ENCODE results near the gene CHIT1. TPM values are rescaled to one million over a fixed set of nuclear protein-coding genes. Genes with fewer than 3 reads are reported as not detected.
"Not testable (repeated sequence)": the region's sequence is repeated elsewhere in the genome, so short reads cannot be mapped to it uniquely, and the experiment has no call there.

Gene CHIT1
- total RNA-seq, 1 donor from 2014 or later = under 0.01 TPM

GRCh38 chr1:203239526-203240305 is 10.2 kb upstream of the CHIT1 start:
- H3K36me3 ChIP-seq (ENCODE audit: control insufficient read depth in 3 of 3, insufficient read depth in 3 of 3, low read length in 3 of 3) = no peaks in the 10 kb centered on the region
- no peak overlapping the region for H3K4me3 ChIP-seq (ENCODE audit: low read length in 3 of 3)
- no peak overlapping the region for H3K27ac ChIP-seq (ENCODE audit: low read depth, low read length)
- H3K9ac ChIP-seq (ENCODE audit: low read depth in 1 of 3, low read length in 3 of 3) = no peak overlapping the region
- no peaks in the 10 kb centered on the region for H3K9me3 ChIP-seq (ENCODE audit: control insufficient read depth in 3 of 3, low read length in 3 of 3)
- H3K27me3 ChIP-seq (ENCODE audit: control insufficient read depth in 3 of 3, insufficient read depth in 3 of 3, low read length in 3 of 3) = peaks cover 0 to 5% (median 3%) of the 10 kb centered on the region in 3 donors
- no peaks in the 10 kb centered on the region for H3K4me1 ChIP-seq (ENCODE audit: control insufficient read depth in 3 of 3, insufficient read depth in 3 of 3, low read length in 3 of 3)

DNA sequence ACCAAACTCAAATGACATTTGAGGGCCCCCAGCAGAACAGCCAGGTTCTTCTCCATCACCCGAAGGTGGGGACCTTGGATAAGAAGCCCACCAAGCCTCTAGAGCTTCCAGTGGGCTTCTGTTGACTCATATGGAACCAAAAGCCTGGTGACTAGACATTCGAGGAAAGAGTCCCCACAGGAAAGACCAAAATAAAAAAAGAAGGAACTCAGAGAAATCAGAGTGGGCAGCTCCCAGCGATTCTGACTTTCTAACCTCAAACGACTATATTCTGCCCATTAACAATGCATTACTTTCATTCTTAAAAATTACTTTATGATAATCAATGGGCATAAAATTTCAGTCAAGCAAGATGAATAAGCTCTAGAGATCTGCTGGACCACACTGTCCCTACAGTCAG is 9.6 kb upstream of the CHIT1 start:
- no peak overlapping the region for H3K4me3 ChIP-seq (ENCODE audit: low read length in 3 of 3)
- peaks cover 0 to 5% (median 3%) of the 10 kb centered on the region in 3 donors for H3K27me3 ChIP-seq (ENCODE audit: control insufficient read depth in 3 of 3, insufficient read depth in 3 of 3, low read length in 3 of 3)
- no peaks in the 10 kb centered on the region for H3K36me3 ChIP-seq (ENCODE audit: control insufficient read depth in 3 of 3, insufficient read depth in 3 of 3, low read length in 3 of 3)
- no peaks in the 10 kb centered on the region for H3K9me3 ChIP-seq (ENCODE audit: control insufficient read depth in 3 of 3, low read length in 3 of 3)
- H3K9ac ChIP-seq (ENCODE audit: low read depth in 1 of 3, low read length in 3 of 3) = no peak overlapping the region
- no peaks in the 10 kb centered on the region for H3K4me1 ChIP-seq (ENCODE audit: control insufficient read depth in 3 of 3, insufficient read depth in 3 of 3, low read length in 3 of 3)
- no peak overlapping the region for H3K27ac ChIP-seq (ENCODE audit: low read depth, low read length)

GRCh38 chr1:203238535-203238934 is 9.1 kb upstream of the CHIT1 start:
- no peak overlapping the region for H3K4me3 ChIP-seq (ENCODE audit: low read length in 3 of 3)
- H3K36me3 ChIP-seq (ENCODE audit: control insufficient read depth in 3 of 3, insufficient read depth in 3 of 3, low read length in 3 of 3) = no peaks in the 10 kb centered on the region
- no peak overlapping the region for H3K27ac ChIP-seq (ENCODE audit: low read depth, low read length)
- H3K9me3 ChIP-seq (ENCODE audit: control insufficient read depth in 3 of 3, low read length in 3 of 3) = no peaks in the 10 kb centered on the region
- no peaks in the 10 kb centered on the region for H3K4me1 ChIP-seq (ENCODE audit: control insufficient read depth in 3 of 3, insufficient read depth in 3 of 3, low read length in 3 of 3)
- peaks cover 0 to 5% (median 5%) of the 10 kb centered on the region in 3 donors for H3K27me3 ChIP-seq (ENCODE audit: control insufficient read depth in 3 of 3, insufficient read depth in 3 of 3, low read length in 3 of 3)
- no peak overlapping the region for H3K9ac ChIP-seq (ENCODE audit: low read depth in 1 of 3, low read length in 3 of 3)

DNA sequence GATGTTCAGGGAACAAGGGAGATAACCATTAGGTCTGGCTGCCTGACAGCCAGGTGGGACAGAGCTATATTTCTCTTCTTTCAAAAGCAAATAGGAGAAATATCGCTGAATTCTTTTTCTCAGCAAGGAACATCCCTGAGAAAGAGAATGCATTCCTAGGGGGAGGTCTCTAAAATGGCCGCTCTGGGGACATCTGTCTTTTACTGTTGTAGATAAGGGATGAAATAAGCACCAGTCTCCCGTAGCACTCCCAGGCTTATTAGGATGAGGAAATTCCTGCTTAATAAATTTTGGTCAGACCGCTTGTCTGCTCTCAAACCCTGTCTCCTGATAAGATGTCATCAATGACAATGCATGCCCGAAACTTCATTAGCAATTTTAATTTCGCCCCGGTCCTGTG is 5.4 kb upstream of the CHIT1 start:
- H3K36me3 ChIP-seq (ENCODE audit: control insufficient read depth in 3 of 3, insufficient read depth in 3 of 3, low read length in 3 of 3); H3K4me1 ChIP-seq (ENCODE audit: control insufficient read depth in 3 of 3, insufficient read depth in 3 of 3, low read length in 3 of 3); H3K27ac ChIP-seq (ENCODE audit: low read depth, low read length); H3K9ac ChIP-seq (ENCODE audit: low read depth in 1 of 3, low read length in 3 of 3); H3K9me3 ChIP-seq (ENCODE audit: control insufficient read depth in 3 of 3, low read length in 3 of 3); H3K4me3 ChIP-seq (ENCODE audit: low read length in 3 of 3): not testable (repeated sequence)
- peaks cover 0 to 11% (median 10%) of the 10 kb centered on the region in 3 donors for H3K27me3 ChIP-seq (ENCODE audit: control insufficient read depth in 3 of 3, insufficient read depth in 3 of 3, low read length in 3 of 3)

DNA sequence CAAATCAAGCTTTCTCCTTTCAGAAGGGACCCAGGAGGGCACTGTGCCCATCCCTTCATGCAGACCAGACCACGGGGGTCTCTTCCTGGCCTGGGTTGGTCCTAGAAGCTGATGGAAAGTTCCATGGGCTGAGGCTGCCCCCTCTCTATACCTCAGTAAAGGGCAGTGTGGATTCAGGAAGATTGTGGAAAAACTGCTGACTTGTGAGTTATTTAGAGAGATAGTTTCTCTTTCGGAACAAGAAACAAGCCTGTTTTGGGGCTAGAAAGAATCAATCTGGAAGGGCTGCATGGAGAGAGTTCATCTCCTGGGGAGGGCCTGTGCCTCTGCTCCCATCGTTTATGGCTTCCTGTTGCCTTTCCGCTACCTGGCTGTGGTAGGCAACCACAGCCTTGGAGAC is 803 bp downstream of the CHIT1 start:
- H3K27me3 ChIP-seq (ENCODE audit: control insufficient read depth in 3 of 3, insufficient read depth in 3 of 3, low read length in 3 of 3) = peaks cover 0 to 15% (median 12%) of the 10 kb centered on the region in 3 donors
- no peak overlapping the region for H3K27ac ChIP-seq (ENCODE audit: low read depth, low read length)

GRCh38 chr1:203227371-203228083 is 1.9 kb downstream of the CHIT1 start:
- Histone ChIP-seq H3K27ac (ENCODE audit: low read depth, low read length) (no peak overlapping the region), H3K9me3 (ENCODE audit: control insufficient read depth in 3 of 3, low read length in 3 of 3) (no peaks in the 10 kb centered on the region), H3K4me3 (ENCODE audit: low read length in 3 of 3) (no peak overlapping the region), H3K36me3 (ENCODE audit: control insufficient read depth in 3 of 3, insufficient read depth in 3 of 3, low read length in 3 of 3) (no peaks in the 10 kb centered on the region), H3K9ac (ENCODE audit: low read depth in 1 of 3, low read length in 3 of 3) (no peak overlapping the region), H3K4me1 (ENCODE audit: control insufficient read depth in 3 of 3, insufficient read depth in 3 of 3, low read length in 3 of 3) (no peaks in the 10 kb centered on the region), H3K27me3 (ENCODE audit: control insufficient read depth in 3 of 3, insufficient read depth in 3 of 3, low read length in 3 of 3) (peaks cover 0 to 19% (median 18%) of the 10 kb centered on the region in 3 donors)

More for the DNA sequence above, 803 bp downstream of the CHIT1 start:
- no peak overlapping the region for H3K9ac ChIP-seq (ENCODE audit: low read depth in 1 of 3, low read length in 3 of 3)
- no peaks in the 10 kb centered on the region for H3K36me3 ChIP-seq (ENCODE audit: control insufficient read depth in 3 of 3, insufficient read depth in 3 of 3, low read length in 3 of 3)
- H3K4me1 ChIP-seq (ENCODE audit: control insufficient read depth in 3 of 3, insufficient read depth in 3 of 3, low read length in 3 of 3) = no peaks in the 10 kb centered on the region
- H3K4me3 ChIP-seq (ENCODE audit: low read length in 3 of 3) = no peak overlapping the region
- H3K9me3 ChIP-seq (ENCODE audit: control insufficient read depth in 3 of 3, low read length in 3 of 3) = no peaks in the 10 kb centered on the region

DNA sequence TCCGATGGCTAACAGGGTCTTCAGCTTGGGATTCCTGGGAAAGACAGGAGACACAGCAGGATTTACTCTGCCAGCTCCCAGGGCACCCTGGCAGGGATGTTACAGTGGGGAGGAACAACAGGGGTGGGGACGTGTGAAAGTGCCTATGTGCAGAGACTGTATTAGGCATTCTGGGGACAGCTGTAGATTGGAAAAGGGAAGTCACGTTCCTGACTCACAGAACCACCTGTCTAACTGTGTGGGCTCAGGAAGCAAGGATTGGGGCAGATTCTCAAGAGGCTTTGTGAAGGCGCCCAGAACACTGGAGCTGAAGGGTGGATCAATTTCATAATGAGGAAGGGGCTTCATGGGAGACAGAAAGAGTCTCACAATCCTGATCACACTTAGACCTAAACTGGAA is 4.4 kb downstream of the CHIT1 start:
- Histone ChIP-seq H3K9ac (ENCODE audit: low read depth in 1 of 3, low read length in 3 of 3) (no peak overlapping the region), H3K27me3 (ENCODE audit: control insufficient read depth in 3 of 3, insufficient read depth in 3 of 3, low read length in 3 of 3) (peaks cover 0 to 16% (median 15%) of the 10 kb centered on the region in 3 donors)

GRCh38 chr1:203223012-203223775 is 6.3 kb downstream of the CHIT1 start:
- Histone ChIP-seq H3K9me3 (ENCODE audit: control insufficient read depth in 3 of 3, low read length in 3 of 3) (no peaks in the 10 kb centered on the region), H3K4me3 (ENCODE audit: low read length in 3 of 3) (no peak overlapping the region), H3K4me1 (ENCODE audit: control insufficient read depth in 3 of 3, insufficient read depth in 3 of 3, low read length in 3 of 3) (no peaks in the 10 kb centered on the region), H3K36me3 (ENCODE audit: control insufficient read depth in 3 of 3, insufficient read depth in 3 of 3, low read length in 3 of 3) (no peaks in the 10 kb centered on the region), H3K27ac (ENCODE audit: low read depth, low read length) (no peak overlapping the region), H3K9ac (ENCODE audit: low read depth in 1 of 3, low read length in 3 of 3) (no peak overlapping the region), H3K27me3 (ENCODE audit: control insufficient read depth in 3 of 3, insufficient read depth in 3 of 3, low read length in 3 of 3) (peaks cover 0 to 19% (median 12%) of the 10 kb centered on the region in 3 donors)

More for the DNA sequence above, 4.4 kb downstream of the CHIT1 start:
- H3K27ac ChIP-seq (ENCODE audit: low read depth, low read length) = no peak overlapping the region
- H3K4me1 ChIP-seq (ENCODE audit: control insufficient read depth in 3 of 3, insufficient read depth in 3 of 3, low read length in 3 of 3) = no peaks in the 10 kb centered on the region
- no peak overlapping the region for H3K4me3 ChIP-seq (ENCODE audit: low read length in 3 of 3)
- H3K9me3 ChIP-seq (ENCODE audit: control insufficient read depth in 3 of 3, low read length in 3 of 3) = no peaks in the 10 kb centered on the region
- H3K36me3 ChIP-seq (ENCODE audit: control insufficient read depth in 3 of 3, insufficient read depth in 3 of 3, low read length in 3 of 3) = no peaks in the 10 kb centered on the region

GRCh38 chr1:203219934-203220333 is 9.5 kb downstream of the CHIT1 start:
- H3K36me3 ChIP-seq (ENCODE audit: control insufficient read depth in 3 of 3, insufficient read depth in 3 of 3, low read length in 3 of 3) = no peaks in the 10 kb centered on the region
- peaks cover 5 to 18% (median 12%) of the 10 kb centered on the region in 3 donors for H3K27me3 ChIP-seq (ENCODE audit: control insufficient read depth in 3 of 3, insufficient read depth in 3 of 3, low read length in 3 of 3)
- H3K4me3 ChIP-seq (ENCODE audit: low read length in 3 of 3) = no peak overlapping the region
- no peak overlapping the region for H3K27ac ChIP-seq (ENCODE audit: low read depth, low read length)
- H3K9ac ChIP-seq (ENCODE audit: low read depth in 1 of 3, low read length in 3 of 3) = no peak overlapping the region
- no peaks in the 10 kb centered on the region for H3K9me3 ChIP-seq (ENCODE audit: control insufficient read depth in 3 of 3, low read length in 3 of 3)
- H3K4me1 ChIP-seq (ENCODE audit: control insufficient read depth in 3 of 3, insufficient read depth in 3 of 3, low read length in 3 of 3) = peaks cover 3 to 18% (median 7%) of the 10 kb centered on the region in 3 donors
